Measurements from ENCODE around the gene SORCS2.

Gene SORCS2

GRCh38 chr4:7786517-7786916 lies 594.2 kb downstream of the SORCS2 start:
- H3K9me3 ChIP-seq (ENCODE audit: control insufficient read depth, insufficient read depth, low read length) = no peaks in the 10 kb centered on the region
- no peaks in the 10 kb centered on the region; the same call in 1 of the 2 replicates for H3F3A ChIP-seq (ENCODE audit: control insufficient read depth, insufficient read depth)
- no peak overlapping the region for H3K4me2 ChIP-seq (ENCODE audit: low read length)
- H4K20me1 ChIP-seq (ENCODE audit: control insufficient read depth, insufficient read depth, low read depth, low read length) = no peaks in the 10 kb centered on the region
- TF ChIP-seq EZH2phosphoT487 (IDR thresholded peaks at IDR 0.05; ENCODE audit: borderline replicate concordance, low read length) (no peak), CTCF (IDR thresholded peaks at IDR 0.05; ENCODE audit: low read depth, low read length, poor library complexity, severe bottlenecking) (no peak)
- H3K79me2 ChIP-seq (ENCODE audit: control insufficient read depth, low read length) = no peaks in the 10 kb centered on the region
- no peak overlapping the region for H3K4me3 ChIP-seq (ENCODE audit: low read length)
- H3K9me2 ChIP-seq (replicated peaks; ENCODE audit: control insufficient read depth, low read length) = no peaks in the 10 kb centered on the region
- peaks cover 39% of the 10 kb centered on the region for H3K4me1 ChIP-seq (ENCODE audit: control insufficient read depth, low read length)
- no peaks in the 10 kb centered on the region for H3K27me3 ChIP-seq (ENCODE audit: control insufficient read depth, low read length)
- H3K27ac ChIP-seq (ENCODE audit: low read depth, low read length) = no peak overlapping the region
- no peaks in the 10 kb centered on the region for H3K36me3 ChIP-seq (ENCODE audit: control insufficient read depth, low read length)

GRCh38 chr4:7787067-7787466 lies 594.7 kb downstream of the SORCS2 start:
- Histone ChIP-seq H3K27ac (ENCODE audit: low read depth, low read length) (no peak overlapping the region), H3F3A (ENCODE audit: control insufficient read depth, insufficient read depth) (peaks cover 3% of the 10 kb centered on the region), H4K20me1 (ENCODE audit: control insufficient read depth, insufficient read depth, low read depth, low read length) (no peaks in the 10 kb centered on the region)

GRCh38 chr4:7787681-7788141 lies 595.4 kb downstream of the SORCS2 start:
- no peaks in the 10 kb centered on the region for H3K9me2 ChIP-seq (replicated peaks; ENCODE audit: control insufficient read depth, low read length)

More at GRCh38 chr4:7787067-7787466, 594.7 kb downstream of the SORCS2 start:
- Histone ChIP-seq H3K79me2 (ENCODE audit: control insufficient read depth, low read length) (no peaks in the 10 kb centered on the region), H3K4me1 (ENCODE audit: control insufficient read depth, low read length) (peaks cover 39% of the 10 kb centered on the region), H3K4me3 (ENCODE audit: low read length) (no peak overlapping the region), H3K9me3 (ENCODE audit: control insufficient read depth, insufficient read depth, low read length) (no peaks in the 10 kb centered on the region), H3K4me2 (ENCODE audit: low read length) (no peak overlapping the region), H3K9me2 (replicated peaks; ENCODE audit: control insufficient read depth, low read length) (no peaks in the 10 kb centered on the region), H3K27me3 (ENCODE audit: control insufficient read depth, low read length) (no peaks in the 10 kb centered on the region), H3K36me3 (ENCODE audit: control insufficient read depth, low read length) (no peaks in the 10 kb centered on the region)
- no peak for TF ChIP-seq CTCF (IDR thresholded peaks at IDR 0.05; ENCODE audit: low read depth, low read length, poor library complexity, severe bottlenecking)
- TF ChIP-seq EZH2phosphoT487 (IDR thresholded peaks at IDR 0.05; ENCODE audit: borderline replicate concordance, low read length) = no peak

More at GRCh38 chr4:7787681-7788141, 595.4 kb downstream of the SORCS2 start:
- H3K9me3 ChIP-seq (ENCODE audit: control insufficient read depth, insufficient read depth, low read length) = no peaks in the 10 kb centered on the region
- H4K20me1 ChIP-seq (ENCODE audit: control insufficient read depth, insufficient read depth, low read depth, low read length) = no peaks in the 10 kb centered on the region
- no peaks in the 10 kb centered on the region for H3K36me3 ChIP-seq (ENCODE audit: control insufficient read depth, low read length)
- no peaks in the 10 kb centered on the region for H3K27me3 ChIP-seq (ENCODE audit: control insufficient read depth, low read length)
- no peaks in the 10 kb centered on the region for H3K79me2 ChIP-seq (ENCODE audit: control insufficient read depth, low read length)
- H3K4me2 ChIP-seq (ENCODE audit: low read length) = no peak overlapping the region
- H3F3A ChIP-seq (ENCODE audit: control insufficient read depth, insufficient read depth) = peaks cover 9% of the 10 kb centered on the region
- H3K4me1 ChIP-seq (ENCODE audit: control insufficient read depth, low read length) = peaks cover 39% of the 10 kb centered on the region
- TF ChIP-seq EZH2phosphoT487 (IDR thresholded peaks at IDR 0.05; ENCODE audit: borderline replicate concordance, low read length) = no peak
- no peak for TF ChIP-seq CTCF (IDR thresholded peaks at IDR 0.05; ENCODE audit: low read depth, low read length, poor library complexity, severe bottlenecking)
- H3K4me3 ChIP-seq (ENCODE audit: low read length) = no peak overlapping the region
- H3K27ac ChIP-seq (ENCODE audit: low read depth, low read length) = no peak overlapping the region

Measured in DOHH2 (cell line).